ENCODE measurements around the gene COX7A2. TPM values are rescaled to one million over a fixed set of nuclear protein-coding genes. Genes with fewer than 3 reads are reported as not detected.

Gene COX7A2
- total and polyA plus RNA-seq, 5 donors, result 763 to 2,071 (median 843) TPM

DNA sequence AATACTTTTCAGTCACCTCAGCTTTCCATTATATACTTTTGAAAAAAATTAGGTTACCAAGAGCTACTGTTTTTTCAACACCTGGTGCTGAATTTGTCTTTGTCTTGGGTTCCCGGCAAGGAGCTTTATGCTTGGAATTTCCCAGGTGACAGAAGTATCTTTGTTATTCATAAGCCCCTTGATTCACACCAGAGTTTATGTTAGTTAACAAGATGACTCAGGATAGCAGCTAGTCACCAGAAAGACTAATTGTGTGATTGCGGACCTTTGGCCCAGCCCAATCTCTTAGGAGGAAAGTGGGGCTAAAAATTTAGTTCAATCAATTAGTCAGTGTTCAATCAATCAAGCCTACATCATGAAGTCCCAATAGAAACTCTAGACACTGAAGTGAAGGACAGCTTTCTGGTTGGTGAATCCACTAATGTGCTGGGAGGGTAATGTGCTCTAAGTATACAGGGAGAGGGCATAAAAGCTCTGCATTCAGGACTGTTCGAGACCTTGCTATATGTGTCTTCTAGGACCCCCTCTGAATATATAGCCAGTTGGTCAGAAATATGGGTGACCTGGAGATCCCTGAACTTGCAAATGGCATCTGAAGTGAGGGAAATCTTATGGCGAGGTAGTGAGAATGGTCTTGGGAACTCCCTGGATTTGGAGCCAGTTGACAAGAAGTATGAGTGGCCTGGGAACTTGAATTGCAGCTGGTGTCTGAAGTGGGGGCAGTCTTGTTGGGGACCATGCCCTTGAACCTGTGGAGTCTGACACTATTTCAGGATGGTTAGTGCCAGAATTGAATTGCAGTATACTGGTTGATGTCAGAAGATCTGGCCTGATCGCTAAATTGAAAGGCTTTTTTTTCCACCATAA is 24.8 kb upstream of the COX7A2 start:
- Histone ChIP-seq H3K27ac (ENCODE audit: low read length) (peak overlapping the region; percentile 2), H3K27me3 (ENCODE audit: control insufficient read depth, insufficient read depth) (no peaks in the 10 kb centered on the region), H3K9me3 (ENCODE audit: control insufficient read depth, low read length) (no peaks in the 10 kb centered on the region), H3K4me3 (ENCODE audit: low read length) (no peak overlapping the region), H3K4me1 (ENCODE audit: control insufficient read depth, insufficient read depth, low read length) (peaks cover 4% of the 10 kb centered on the region)
- ATAC-seq, result peak in 1 of 2 donors; percentile 31
- 81% methylated on average over 5 of the region's 5 CpGs for WGBS
- intact Hi-C loops (cut with DNase I), result loop anchor here in 3 of 4 donors (5.0 to 10.0 kb wide), 2 partner anchors 256 to 259 kb away; no protein-coding TSS in a partner anchor
- DNase-seq, result no peak

DNA sequence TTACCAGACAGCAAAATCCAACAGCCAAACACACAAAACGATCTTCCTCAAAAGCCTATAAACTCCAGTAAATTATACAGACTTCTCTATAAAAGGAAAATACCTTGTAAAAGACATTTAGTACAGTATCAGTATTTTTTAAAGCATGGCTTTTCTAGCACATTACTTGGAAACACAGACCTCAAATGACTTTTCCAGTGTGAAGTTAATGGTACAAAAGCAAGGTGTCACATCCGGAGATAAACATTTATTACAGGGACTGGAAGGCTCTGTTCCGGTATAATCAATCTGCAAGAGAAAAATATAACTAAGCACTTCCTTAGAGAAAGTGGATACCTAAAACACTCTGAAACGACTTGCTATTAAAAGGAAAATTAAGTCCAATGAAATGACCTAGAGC is 23.9 kb upstream of the COX7A2 start:
- ATAC-seq (peak; percentile 43 to 49), DNase-seq (no peak)
- intact Hi-C loops (cut with DNase I), result loop anchor here (2.0 to 10.0 kb wide), 3 partner anchors 257 to 260 kb away; no protein-coding TSS in a partner anchor
- Histone ChIP-seq H3K27me3 (ENCODE audit: control insufficient read depth, insufficient read depth) (no peaks in the 10 kb centered on the region), H3K4me1 (ENCODE audit: control insufficient read depth, insufficient read depth, low read length) (peaks cover 2% of the 10 kb centered on the region), H3K4me3 (ENCODE audit: low read length) (no peak overlapping the region), H3K9me3 (ENCODE audit: control insufficient read depth, low read length) (no peaks in the 10 kb centered on the region), H3K27ac (ENCODE audit: low read length) (no peak overlapping the region)
- WGBS, result 31% methylated on average over 4 of the region's 4 CpGs

DNA sequence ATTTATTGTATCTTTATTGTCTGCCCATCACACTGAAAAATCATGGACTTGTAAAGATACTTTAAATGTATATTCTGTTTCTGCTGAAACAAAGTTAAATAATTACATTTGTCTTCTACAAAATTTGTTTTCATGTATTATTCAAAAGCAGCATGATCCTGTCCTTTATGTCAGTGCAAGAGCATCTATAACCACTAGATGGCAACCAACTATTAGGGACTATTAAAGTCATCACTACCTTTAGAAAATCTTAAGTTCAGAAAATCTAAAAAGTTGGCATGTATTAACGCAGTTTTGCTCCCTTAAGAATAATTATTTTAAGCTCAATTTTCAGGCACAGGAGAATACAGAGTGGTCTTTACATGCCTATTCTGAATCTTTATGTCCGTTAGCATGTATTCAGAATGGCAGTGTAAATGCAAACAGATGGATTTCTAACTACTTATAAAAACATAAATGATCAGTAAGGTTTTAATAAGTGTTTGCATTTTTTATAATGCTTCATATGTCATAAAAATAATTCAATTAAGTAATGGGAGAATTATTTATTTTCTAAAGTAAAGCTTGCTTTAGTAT is 23.2 kb upstream of the COX7A2 start:
- WGBS, result 47% methylated on average over 2 of the region's 2 CpGs
- peaks cover 2% of the 10 kb centered on the region for H3K4me1 ChIP-seq (ENCODE audit: control insufficient read depth, insufficient read depth, low read length)
- no peak overlapping the region for H3K4me3 ChIP-seq (ENCODE audit: low read length)
- no peak overlapping the region for H3K27ac ChIP-seq (ENCODE audit: low read length)
- DNase-seq (no peak), ATAC-seq (peak; percentile 77 to 80)
- intact Hi-C loops (cut with DNase I), result loop anchor here (2.0 to 10.0 kb wide), 3 partner anchors 258 to 260 kb away; no protein-coding TSS in a partner anchor
- no peaks in the 10 kb centered on the region for H3K9me3 ChIP-seq (ENCODE audit: control insufficient read depth, low read length)
- H3K27me3 ChIP-seq (ENCODE audit: control insufficient read depth, insufficient read depth), result no peaks in the 10 kb centered on the region

DNA sequence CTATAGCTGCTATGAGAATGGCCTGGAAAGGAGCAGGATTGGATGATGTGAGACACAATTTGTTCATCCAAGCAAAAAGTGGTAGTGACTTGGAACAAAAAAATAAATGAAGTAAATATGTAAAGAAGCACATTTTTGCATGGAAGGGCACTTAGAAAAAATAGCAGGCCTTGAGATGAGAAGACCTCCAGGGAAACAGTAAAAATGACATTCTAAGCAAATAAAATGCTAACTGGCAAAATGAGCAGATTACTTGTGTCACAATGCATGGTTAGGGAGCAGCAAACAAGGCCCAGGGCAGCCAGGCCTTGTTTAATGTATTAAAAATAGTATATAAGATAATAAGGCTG is 19.8 kb upstream of the COX7A2 start:
- Histone ChIP-seq H3K27me3 (ENCODE audit: control insufficient read depth, insufficient read depth) (no peaks in the 10 kb centered on the region), H3K27ac (ENCODE audit: low read length) (no peak overlapping the region), H3K4me3 (ENCODE audit: low read length) (no peak overlapping the region), H3K9me3 (ENCODE audit: control insufficient read depth, low read length) (no peaks in the 10 kb centered on the region), H3K4me1 (ENCODE audit: control insufficient read depth, insufficient read depth, low read length) (peaks cover 1% of the 10 kb centered on the region)
- ATAC-seq (no peak), DNase-seq (no peak)
- intact Hi-C loops (cut with DNase I), result loop anchor here in 2 of 4 donors (10.0 kb wide), 1 partner anchor 261 kb away; no protein-coding TSS in a partner anchor

DNA sequence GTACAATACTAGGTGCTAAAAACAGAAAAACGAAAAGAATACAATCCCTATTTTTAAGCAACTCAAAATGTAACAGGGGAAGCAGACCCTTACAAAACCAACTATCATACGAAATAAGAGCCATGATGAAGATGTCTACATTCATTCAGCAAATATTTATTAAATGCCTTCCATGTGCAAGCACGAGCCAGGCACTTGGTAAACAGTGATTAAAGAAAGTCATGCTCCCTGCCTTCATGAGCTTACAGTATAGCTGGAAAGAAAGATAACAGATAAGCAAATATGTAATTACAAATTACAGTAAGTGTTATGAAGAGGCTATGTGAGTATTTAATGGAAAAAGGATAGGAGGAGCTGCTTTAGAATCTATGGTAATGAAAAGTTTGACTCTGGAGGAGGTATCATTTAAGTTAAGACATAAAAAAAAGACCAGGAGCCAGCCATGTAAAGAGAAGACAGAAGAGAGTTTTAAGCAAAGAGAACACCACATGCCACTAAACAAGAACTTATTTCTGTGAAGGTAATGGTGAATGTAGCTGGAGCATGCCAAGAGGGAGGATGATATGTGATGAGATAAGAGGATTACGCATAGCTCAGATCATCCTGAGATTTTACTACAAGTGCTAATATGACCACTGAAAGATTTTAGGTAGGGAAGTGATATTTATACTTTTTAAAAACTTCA is 19.3 kb upstream of the COX7A2 start:
- H3K27me3 ChIP-seq (ENCODE audit: control insufficient read depth, insufficient read depth), result no peaks in the 10 kb centered on the region
- no peaks in the 10 kb centered on the region for H3K4me1 ChIP-seq (ENCODE audit: control insufficient read depth, insufficient read depth, low read length)
- ATAC-seq, result no peak
- no peak overlapping the region for H3K27ac ChIP-seq (ENCODE audit: low read length)
- no peak for DNase-seq
- H3K4me3 ChIP-seq (ENCODE audit: low read length), result no peak overlapping the region
- intact Hi-C loops (cut with DNase I), result loop anchor here in 2 of 4 donors (10.0 kb wide), 1 partner anchor 262 kb away; no protein-coding TSS in a partner anchor
- WGBS, result 83% methylated on average over 4 of the region's 4 CpGs
- no peaks in the 10 kb centered on the region for H3K9me3 ChIP-seq (ENCODE audit: control insufficient read depth, low read length)

DNA sequence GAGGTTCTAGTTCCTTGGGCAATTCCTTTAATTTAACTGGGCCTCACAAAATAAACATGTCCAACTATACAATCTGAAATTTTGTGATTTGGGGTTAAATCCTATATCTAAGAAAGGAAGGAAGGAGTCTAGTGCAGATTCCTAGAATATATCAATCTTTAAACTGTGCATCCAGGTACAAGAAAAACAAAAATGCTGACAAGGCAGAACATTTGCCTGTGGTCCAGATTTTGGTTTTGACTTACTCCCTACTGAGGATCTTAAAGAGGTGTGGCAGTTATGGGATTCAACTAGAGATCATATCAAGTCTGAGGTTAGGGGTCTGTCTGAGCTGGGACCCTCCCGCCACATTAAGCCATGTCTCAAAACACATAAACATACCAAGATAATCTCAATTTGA is 17.7 kb upstream of the COX7A2 start:
- Histone ChIP-seq H3K4me1 (ENCODE audit: control insufficient read depth, insufficient read depth, low read length) (no peaks in the 10 kb centered on the region), H3K9me3 (ENCODE audit: control insufficient read depth, low read length) (no peaks in the 10 kb centered on the region), H3K27me3 (ENCODE audit: control insufficient read depth, insufficient read depth) (no peaks in the 10 kb centered on the region), H3K27ac (ENCODE audit: low read length) (no peak overlapping the region), H3K4me3 (ENCODE audit: low read length) (no peak overlapping the region)
- WGBS, result 100% methylated on average over 1 of the region's 1 CpG
- DNase-seq, result no peak
- no peak for ATAC-seq
- intact Hi-C loops (cut with DNase I), result loop anchor here in 2 of 4 donors (10.0 kb wide), 1 partner anchor 264 kb away; no protein-coding TSS in a partner anchor

DNA sequence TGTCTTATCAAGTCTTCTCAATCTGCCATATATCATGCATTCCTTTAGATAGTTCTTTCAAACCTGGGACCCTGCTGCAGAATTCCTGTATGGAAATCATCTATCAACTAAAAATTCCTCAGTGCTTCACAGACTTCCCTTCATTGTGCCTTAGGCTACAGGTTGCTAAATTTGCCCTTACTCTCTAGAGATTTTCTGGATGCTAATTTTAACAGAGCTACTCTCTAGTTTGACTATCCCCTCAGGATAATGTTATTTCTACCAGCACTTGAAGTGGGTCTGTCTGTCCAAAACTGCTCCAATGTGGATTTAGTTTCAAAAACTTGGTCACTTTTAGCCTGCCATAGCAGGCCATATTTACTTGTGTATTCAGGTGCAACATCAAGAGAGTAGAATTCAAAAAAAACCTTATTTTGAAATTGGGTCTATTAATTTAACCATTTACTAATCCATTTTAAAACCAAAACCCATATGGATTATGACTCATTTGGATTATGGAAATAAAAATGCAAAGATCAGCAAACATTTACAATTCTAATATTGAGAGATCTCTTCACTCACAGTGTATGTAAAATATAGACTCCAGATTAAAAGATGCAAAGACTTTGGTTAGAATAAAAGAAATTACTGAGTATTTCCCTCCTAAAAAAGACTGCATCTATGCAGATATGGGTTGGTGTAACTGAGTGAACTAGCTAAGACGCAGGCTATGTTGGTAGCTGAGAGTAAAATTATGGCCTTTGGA is 13.9 kb upstream of the COX7A2 start:
- no peaks in the 10 kb centered on the region for H3K4me1 ChIP-seq (ENCODE audit: control insufficient read depth, insufficient read depth, low read length)
- H3K27ac ChIP-seq (ENCODE audit: low read length), result no peak overlapping the region
- no peaks in the 10 kb centered on the region for H3K27me3 ChIP-seq (ENCODE audit: control insufficient read depth, insufficient read depth)
- no peak for DNase-seq
- no peak overlapping the region for H3K4me3 ChIP-seq (ENCODE audit: low read length)
- ATAC-seq, result no peak
- no peaks in the 10 kb centered on the region for H3K9me3 ChIP-seq (ENCODE audit: control insufficient read depth, low read length)
- WGBS, result 99% methylated on average over 1 of the region's 1 CpG
- intact Hi-C loops (cut with DNase I), result no loop called here

DNA sequence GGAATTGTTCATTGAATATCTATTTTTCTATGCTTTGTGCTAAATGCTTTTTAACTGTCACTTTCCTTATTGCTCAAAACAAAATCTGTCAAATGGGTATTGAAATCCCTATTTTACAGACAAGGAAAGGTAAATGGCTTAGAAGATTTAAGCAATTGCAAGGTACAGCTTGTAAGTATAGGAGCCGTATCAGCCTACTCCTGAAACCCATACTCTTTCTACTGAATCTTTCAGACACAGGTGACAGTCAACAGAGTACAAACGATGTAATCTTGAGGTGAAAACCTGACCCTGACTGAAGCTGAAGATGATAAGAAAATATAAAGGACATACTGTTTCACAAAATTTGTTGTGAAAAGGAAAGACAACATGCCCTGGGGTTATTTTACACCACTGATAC is 7.0 kb upstream of the COX7A2 start:
- H3K4me1 ChIP-seq (ENCODE audit: control insufficient read depth, insufficient read depth, low read length), result no peaks in the 10 kb centered on the region
- ATAC-seq (no peak), DNase-seq (no peak)
- WGBS, result 78% methylated on average over 2 of the region's 2 CpGs
- no peak overlapping the region for H3K27ac ChIP-seq (ENCODE audit: low read length)
- H3K27me3 ChIP-seq (ENCODE audit: control insufficient read depth, insufficient read depth), result no peaks in the 10 kb centered on the region
- no peaks in the 10 kb centered on the region for H3K9me3 ChIP-seq (ENCODE audit: control insufficient read depth, low read length)
- intact Hi-C loops (cut with DNase I), result no loop called here
- no peak overlapping the region for H3K4me3 ChIP-seq (ENCODE audit: low read length)

DNA sequence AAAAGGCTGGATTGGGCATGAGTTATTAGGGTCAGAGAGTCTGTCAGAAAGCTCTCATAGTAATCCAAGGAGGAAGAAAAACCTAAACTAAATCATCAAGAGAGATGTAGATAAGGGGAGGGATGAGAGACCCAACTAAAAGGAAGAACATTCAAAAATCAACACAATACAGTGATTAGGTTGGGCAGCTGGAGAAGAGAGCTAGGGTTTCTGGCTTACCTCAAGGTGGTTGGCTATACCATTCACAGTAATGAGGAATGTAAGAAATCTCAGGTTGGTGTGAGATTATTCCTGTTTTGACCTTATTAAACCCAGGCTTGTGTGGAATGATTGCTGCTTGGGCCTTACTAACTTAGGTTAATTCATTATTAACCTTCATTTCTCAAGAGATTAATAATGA is 6.2 kb upstream of the COX7A2 start:
- Histone ChIP-seq H3K4me3 (ENCODE audit: low read length) (no peak overlapping the region), H3K27ac (ENCODE audit: low read length) (no peak overlapping the region), H3K4me1 (ENCODE audit: control insufficient read depth, insufficient read depth, low read length) (no peaks in the 10 kb centered on the region), H3K9me3 (ENCODE audit: control insufficient read depth, low read length) (no peaks in the 10 kb centered on the region), H3K27me3 (ENCODE audit: control insufficient read depth, insufficient read depth) (no peaks in the 10 kb centered on the region)
- ATAC-seq, result no peak
- DNase-seq, result no peak
- intact Hi-C loops (cut with DNase I), result no loop called here

DNA sequence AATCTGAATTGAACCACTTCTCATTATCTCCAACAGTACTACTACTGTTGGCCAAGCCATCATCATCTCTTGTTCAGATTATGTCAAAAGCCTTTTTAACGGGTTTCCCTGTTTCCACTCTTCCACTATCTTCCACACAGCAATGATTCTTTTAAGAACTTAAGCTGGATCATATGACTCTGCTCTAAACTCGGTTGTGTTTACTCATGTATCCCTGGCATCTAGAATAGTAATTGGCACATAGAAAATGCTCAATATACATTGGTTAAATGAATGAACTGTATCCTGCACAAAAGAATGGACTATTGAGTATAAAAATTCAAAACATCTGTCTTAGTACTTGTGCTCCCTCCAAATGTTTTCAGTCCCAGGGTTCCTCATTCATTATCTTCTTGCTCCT is 2.8 kb upstream of the COX7A2 start:
- no peak for ATAC-seq
- Histone ChIP-seq H3K4me3 (ENCODE audit: low read length) (no peak overlapping the region), H3K9me3 (ENCODE audit: control insufficient read depth, low read length) (no peaks in the 10 kb centered on the region), H3K27ac (ENCODE audit: low read length) (no peak overlapping the region), H3K27me3 (ENCODE audit: control insufficient read depth, insufficient read depth) (no peaks in the 10 kb centered on the region), H3K4me1 (ENCODE audit: control insufficient read depth, insufficient read depth, low read length) (peaks cover 1% of the 10 kb centered on the region)
- WGBS, result 43% methylated on average over 2 of the region's 2 CpGs
- DNase-seq, result no peak
- intact Hi-C loops (cut with DNase I), result no loop called here
